A673 (cell line): ENCODE results near the gene GPD1L.

Experiments used
- CTCF ChIP-seq: fragments of 300-800, 200-600 bp; sonication (generic); conservative IDR thresholded peaks from 2 replicates; pipeline ENCODE4 v1.5.1; 2017; ENCODE audit warnings: low read depth, mild to moderate bottlenecking, antibody characterized with exemption, low read length, moderate library complexity, mixed read lengths
- EZH2 ChIP-seq: fragments of 200-600 bp; sonication (generic); IDR thresholded peaks from 2 replicates; pipeline ENCODE4 v1.6.1; 2017; ENCODE audit warnings: borderline replicate concordance, low read depth, mild to moderate bottlenecking, mixed read lengths, antibody characterized with exemption, low read length; ENCODE audit not compliant: poor library complexity, severe bottlenecking

GRCh38 chr3:32136703-32137102 is 30.3 kb downstream of the GPD1L start:
- TF ChIP-seq CTCF (no peak), EZH2 (no peak)
